Measurements from ENCODE around the gene SMYD4.
"Not testable (repeated sequence)": the region's sequence is repeated elsewhere in the genome, so short reads cannot be mapped to it uniquely, and the experiment has no call there.

SMYD4 gene

DNA sequence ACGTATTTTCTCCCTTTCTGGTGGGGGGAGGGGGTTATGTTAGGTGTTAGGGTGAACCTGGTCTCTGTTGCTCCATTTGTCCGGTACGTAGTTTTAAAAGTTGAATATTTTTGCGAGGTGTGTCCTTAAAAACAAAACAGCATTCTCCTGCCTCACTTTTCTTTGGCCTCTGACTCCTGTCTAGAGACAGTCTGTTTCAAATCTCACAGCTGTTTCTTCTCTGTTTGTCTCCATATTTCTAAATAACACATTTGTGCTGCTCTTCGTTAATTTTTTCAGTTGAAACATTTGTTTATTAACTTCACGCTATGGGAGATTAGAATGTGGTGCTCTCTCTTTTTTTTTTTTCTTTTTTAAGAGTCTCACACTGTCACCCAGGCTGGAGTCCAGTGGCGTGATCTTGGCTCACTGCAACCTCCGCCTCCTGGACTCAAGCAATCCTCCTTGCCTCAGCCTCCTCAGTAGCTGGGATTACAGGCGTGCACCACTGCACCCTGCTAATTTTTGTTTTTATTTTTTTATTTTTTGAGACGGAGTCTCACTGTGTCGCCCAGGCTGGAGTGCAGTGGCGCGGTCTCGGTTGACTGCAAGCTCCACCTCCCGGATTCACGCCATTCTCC lies 31.8 kb upstream of the SMYD4 start:
- H3K4me1 ChIP-seq (ENCODE audit: control insufficient read depth, insufficient read depth, low read length): no peaks in the 10 kb centered on the region
- no peaks in the 10 kb centered on the region for H3K27me3 ChIP-seq (ENCODE audit: control insufficient read depth, insufficient read depth, low read length)
- H3K9ac ChIP-seq (ENCODE audit: low read length): no peak overlapping the region
- no peaks in the 10 kb centered on the region for H3K9me3 ChIP-seq (ENCODE audit: control insufficient read depth, low read length)
- no peaks in the 10 kb centered on the region for H3K36me3 ChIP-seq (ENCODE audit: control insufficient read depth, insufficient read depth, low read length)
- H3K4me3 ChIP-seq (ENCODE audit: low read length): no peak overlapping the region

DNA sequence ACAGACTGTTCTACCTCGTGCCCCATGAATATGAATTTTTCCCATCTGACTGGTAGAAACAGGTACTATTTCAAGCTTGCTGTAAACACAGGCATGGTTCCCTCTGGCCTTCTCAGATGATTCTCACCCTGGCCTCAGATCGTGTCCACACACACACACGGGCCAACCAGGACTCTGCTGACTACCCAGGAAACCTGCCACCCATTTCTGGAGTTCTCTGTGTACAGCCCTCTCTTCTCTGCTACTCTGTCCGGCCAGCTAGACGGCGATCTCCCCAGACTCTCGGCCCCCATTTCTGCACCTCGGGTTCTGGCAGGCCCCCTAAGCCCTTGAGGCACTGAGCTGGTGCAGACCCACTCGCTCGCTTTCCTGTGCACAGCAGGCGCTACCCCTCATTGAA lies 31.3 kb upstream of the SMYD4 start:
- Histone ChIP-seq H3K4me1 (ENCODE audit: control insufficient read depth, insufficient read depth, low read length) (no peaks in the 10 kb centered on the region), H3K9me3 (ENCODE audit: control insufficient read depth, low read length) (no peaks in the 10 kb centered on the region), H3K4me3 (ENCODE audit: low read length) (no peak overlapping the region), H3K9ac (ENCODE audit: low read length) (no peak overlapping the region), H3K27me3 (ENCODE audit: control insufficient read depth, insufficient read depth, low read length) (no peaks in the 10 kb centered on the region), H3K36me3 (ENCODE audit: control insufficient read depth, insufficient read depth, low read length) (no peaks in the 10 kb centered on the region)

DNA sequence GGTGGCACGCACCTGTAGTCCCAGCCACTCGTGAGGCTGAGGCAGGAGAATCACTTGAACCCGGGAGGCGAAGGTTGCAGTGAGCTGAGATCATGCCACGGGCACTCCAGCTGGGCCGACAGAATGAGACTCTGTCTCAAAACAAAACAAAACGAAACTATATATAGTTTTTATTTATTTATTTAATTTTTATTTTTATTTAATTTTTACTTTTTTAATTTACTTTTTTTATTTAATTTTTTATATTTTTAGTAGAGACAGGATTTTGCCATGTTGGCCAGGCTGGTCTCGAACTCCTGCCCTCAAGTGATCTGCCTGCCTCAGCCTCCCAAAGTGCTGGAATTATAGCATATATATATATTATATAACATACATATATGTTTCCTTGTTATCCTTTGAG lies 26.8 kb upstream of the SMYD4 start:
- H3K9ac ChIP-seq (ENCODE audit: low read length); H3K9me3 ChIP-seq (ENCODE audit: control insufficient read depth, low read length); H3K36me3 ChIP-seq (ENCODE audit: control insufficient read depth, insufficient read depth, low read length); H3K27me3 ChIP-seq (ENCODE audit: control insufficient read depth, insufficient read depth, low read length); H3K4me3 ChIP-seq (ENCODE audit: low read length); H3K4me1 ChIP-seq (ENCODE audit: control insufficient read depth, insufficient read depth, low read length): not testable (repeated sequence)

DNA sequence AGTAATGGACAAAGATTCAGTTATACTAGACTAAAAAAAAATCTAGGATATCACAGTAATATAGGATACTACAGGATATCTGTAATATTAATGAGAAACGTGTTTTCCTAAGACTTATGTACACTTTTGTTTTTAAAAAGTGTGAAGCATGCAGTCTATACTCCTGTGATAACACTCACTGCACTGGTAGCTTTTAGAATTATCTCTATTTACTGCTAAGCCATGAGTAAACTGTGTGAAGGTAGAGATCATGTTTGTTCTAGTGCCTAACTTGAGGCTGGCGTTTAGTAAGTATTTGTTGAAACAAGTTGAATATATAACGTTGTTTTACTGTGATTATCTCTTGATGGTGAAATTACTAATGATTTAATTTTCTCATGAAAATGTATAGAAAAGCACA lies 24.0 kb upstream of the SMYD4 start:
- no peaks in the 10 kb centered on the region for H3K4me1 ChIP-seq (ENCODE audit: control insufficient read depth, insufficient read depth, low read length)
- H3K27me3 ChIP-seq (ENCODE audit: control insufficient read depth, insufficient read depth, low read length): no peaks in the 10 kb centered on the region
- H3K36me3 ChIP-seq (ENCODE audit: control insufficient read depth, insufficient read depth, low read length): no peaks in the 10 kb centered on the region

DNA sequence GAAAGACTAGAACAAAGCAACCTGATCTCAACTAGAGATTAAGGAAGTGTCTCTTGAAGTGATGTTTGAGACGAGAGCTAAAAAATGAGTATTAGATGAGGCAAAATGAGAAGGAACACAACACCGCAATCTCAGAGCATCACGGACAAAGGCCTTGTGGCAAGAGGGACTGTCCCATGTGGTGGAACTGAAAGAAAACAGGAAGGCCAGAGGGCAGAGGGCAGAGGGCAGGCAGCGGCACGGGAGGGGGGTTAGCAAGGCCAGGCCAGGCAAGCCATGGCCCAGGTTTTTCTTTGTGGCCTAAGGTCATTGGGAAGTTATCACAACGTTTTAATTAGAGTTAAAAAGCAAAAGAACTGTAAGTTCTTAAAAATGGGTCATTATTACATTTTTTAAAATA lies 22.6 kb upstream of the SMYD4 start:
- Histone ChIP-seq H3K27me3 (ENCODE audit: control insufficient read depth, insufficient read depth, low read length) (no peaks in the 10 kb centered on the region), H3K9me3 (ENCODE audit: control insufficient read depth, low read length) (no peaks in the 10 kb centered on the region), H3K9ac (ENCODE audit: low read length) (no peak overlapping the region), H3K4me3 (ENCODE audit: low read length) (no peak overlapping the region), H3K4me1 (ENCODE audit: control insufficient read depth, insufficient read depth, low read length) (no peaks in the 10 kb centered on the region), H3K36me3 (ENCODE audit: control insufficient read depth, insufficient read depth, low read length) (no peaks in the 10 kb centered on the region)

More for the DNA sequence above, 24.0 kb upstream of the SMYD4 start:
- no peaks in the 10 kb centered on the region for H3K9me3 ChIP-seq (ENCODE audit: control insufficient read depth, low read length)
- no peak overlapping the region for H3K4me3 ChIP-seq (ENCODE audit: low read length)
- no peak overlapping the region for H3K9ac ChIP-seq (ENCODE audit: low read length)

DNA sequence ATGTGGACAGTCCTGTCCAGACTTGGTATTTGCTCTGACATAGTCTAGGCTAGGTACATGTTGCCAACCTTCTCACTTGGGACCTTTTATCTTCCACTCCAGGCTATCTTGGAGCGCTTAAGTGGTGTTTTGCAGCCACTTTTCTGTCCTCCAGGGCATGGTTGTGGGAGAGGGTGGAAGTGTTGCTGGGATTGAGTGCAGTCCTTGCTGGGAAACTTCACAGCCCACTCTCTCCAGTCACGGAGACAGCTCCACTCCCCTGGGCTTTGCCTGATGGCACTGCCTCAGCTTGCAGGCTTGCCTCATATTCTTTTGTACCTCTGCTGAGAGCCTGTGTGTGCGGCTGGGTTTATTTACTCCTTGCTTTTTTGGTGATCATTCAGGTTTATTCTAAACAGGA lies 17.5 kb upstream of the SMYD4 start:
- H3K4me1 ChIP-seq (ENCODE audit: control insufficient read depth, insufficient read depth, low read length): no peaks in the 10 kb centered on the region
- H3K36me3 ChIP-seq (ENCODE audit: control insufficient read depth, insufficient read depth, low read length): peaks cover 5% of the 10 kb centered on the region
- no peak overlapping the region for H3K4me3 ChIP-seq (ENCODE audit: low read length)
- H3K27me3 ChIP-seq (ENCODE audit: control insufficient read depth, insufficient read depth, low read length): no peaks in the 10 kb centered on the region
- H3K9me3 ChIP-seq (ENCODE audit: control insufficient read depth, low read length): no peaks in the 10 kb centered on the region
- H3K9ac ChIP-seq (ENCODE audit: low read length): no peak overlapping the region

DNA sequence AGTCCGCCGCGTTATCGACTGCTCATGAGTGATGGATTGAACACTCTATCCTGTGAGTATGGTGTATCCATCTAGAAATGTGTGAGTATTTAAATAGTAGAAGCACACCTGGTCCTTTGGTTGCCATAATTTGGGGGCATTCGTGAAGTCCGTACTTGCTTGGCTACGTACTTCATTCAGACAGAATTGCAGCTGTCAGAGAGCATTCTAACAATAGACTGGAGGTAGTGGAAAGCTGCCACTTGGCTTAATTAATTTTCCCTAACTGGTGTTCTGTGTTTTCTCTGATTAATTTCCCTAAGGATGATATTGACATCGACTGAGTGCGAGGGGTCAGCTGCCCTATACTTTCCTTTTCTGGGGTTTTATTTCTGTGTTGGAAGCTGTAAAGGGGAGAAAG lies 14.2 kb upstream of the SMYD4 start:
- Histone ChIP-seq H3K9me3 (ENCODE audit: control insufficient read depth, low read length) (no peaks in the 10 kb centered on the region), H3K4me1 (ENCODE audit: control insufficient read depth, insufficient read depth, low read length) (no peaks in the 10 kb centered on the region), H3K27me3 (ENCODE audit: control insufficient read depth, insufficient read depth, low read length) (no peaks in the 10 kb centered on the region), H3K4me3 (ENCODE audit: low read length) (no peak overlapping the region), H3K36me3 (ENCODE audit: control insufficient read depth, insufficient read depth, low read length) (peaks cover 5% of the 10 kb centered on the region), H3K9ac (ENCODE audit: low read length) (no peak overlapping the region)

DNA sequence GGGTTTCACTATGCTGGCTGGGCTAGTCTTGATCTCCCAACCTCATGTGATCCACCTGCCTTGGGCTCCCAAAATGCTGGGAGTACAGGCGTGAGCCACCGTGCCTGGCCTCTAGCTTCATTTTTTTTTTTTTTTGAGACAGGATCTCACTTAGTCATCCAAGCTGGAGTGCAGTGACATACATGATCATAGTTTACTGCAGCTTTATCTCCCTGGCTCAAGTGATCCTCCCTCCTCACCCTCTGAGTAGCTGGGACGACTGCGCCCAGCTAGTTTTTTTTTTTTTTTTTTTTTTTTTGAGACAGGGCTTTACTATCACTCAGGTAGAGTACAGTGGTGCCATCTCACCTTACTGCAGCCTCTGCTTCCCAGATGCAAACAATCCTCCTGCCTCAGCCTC lies 9.8 kb upstream of the SMYD4 start:
- H3K9ac ChIP-seq (ENCODE audit: low read length): no peak overlapping the region
- H3K27me3 ChIP-seq (ENCODE audit: control insufficient read depth, insufficient read depth, low read length): no peaks in the 10 kb centered on the region
- H3K4me1 ChIP-seq (ENCODE audit: control insufficient read depth, insufficient read depth, low read length): no peaks in the 10 kb centered on the region
- no peaks in the 10 kb centered on the region for H3K36me3 ChIP-seq (ENCODE audit: control insufficient read depth, insufficient read depth, low read length)
- H3K4me3 ChIP-seq (ENCODE audit: low read length): no peak overlapping the region
- H3K9me3 ChIP-seq (ENCODE audit: control insufficient read depth, low read length): no peaks in the 10 kb centered on the region

DNA sequence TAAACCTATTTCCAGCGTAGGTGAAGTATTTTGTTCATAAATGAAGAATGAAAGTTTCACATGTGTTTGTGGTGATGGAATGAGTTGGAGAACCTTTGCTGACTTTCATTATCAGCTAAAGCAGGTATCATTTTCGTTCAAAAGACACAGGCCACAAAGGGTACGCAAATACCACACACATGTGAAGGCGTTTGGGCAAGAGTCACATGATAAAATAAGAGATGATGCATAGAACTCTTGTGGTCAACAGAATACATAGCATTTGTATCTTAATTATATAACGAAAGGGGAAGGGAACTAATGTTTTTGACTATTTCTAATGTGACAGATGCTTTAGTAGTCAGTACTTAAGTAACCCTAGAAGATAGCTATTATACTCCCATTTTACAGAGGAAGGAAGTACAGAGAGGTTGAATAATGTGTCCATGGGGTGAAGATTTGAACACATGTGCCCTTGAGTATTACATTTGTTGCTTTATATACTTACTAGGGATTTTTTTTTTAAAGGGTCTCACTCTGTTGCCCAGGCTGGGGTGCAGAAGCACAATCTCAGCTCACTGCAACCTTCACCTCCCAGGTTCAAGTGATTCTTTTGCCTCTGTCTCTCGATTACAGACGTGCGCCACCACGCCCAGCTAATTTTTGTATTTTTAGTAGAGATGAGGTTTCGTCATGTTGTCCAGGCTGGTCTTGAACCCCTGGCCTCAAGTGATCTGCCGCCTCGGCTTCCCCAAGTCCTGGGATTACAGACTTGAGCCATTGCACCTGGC lies 4.9 kb upstream of the SMYD4 start:
- Histone ChIP-seq H3K36me3 (ENCODE audit: control insufficient read depth, insufficient read depth, low read length) (no peaks in the 10 kb centered on the region), H3K4me1 (ENCODE audit: control insufficient read depth, insufficient read depth, low read length) (peaks cover 7% of the 10 kb centered on the region), H3K27me3 (ENCODE audit: control insufficient read depth, insufficient read depth, low read length) (no peaks in the 10 kb centered on the region), H3K9ac (ENCODE audit: low read length) (no peak overlapping the region), H3K4me3 (ENCODE audit: low read length) (no peak overlapping the region), H3K9me3 (ENCODE audit: control insufficient read depth, low read length) (no peaks in the 10 kb centered on the region)

DNA sequence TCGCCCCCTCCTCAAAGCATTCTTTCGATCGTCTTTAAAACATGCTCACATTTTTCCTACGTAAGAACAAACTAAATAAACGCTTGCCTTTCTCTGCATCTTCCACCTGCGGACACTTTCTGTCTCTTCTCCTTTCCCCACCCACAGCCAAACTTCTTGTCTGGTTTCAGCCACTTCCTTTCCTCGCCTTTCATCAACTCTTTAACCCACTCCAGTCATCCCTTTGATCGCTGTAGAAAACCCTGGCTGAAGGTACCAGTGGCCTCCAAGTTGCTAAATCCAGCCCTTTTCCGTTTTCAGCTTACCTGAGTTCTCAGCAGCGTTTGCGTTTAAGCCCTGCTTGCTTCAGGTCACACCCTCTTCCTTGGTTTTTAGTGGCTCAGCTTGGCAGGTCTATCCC lies 586 bp upstream of the SMYD4 start:
- peak overlapping the region; percentile 85 for H3K9ac ChIP-seq (ENCODE audit: low read length)
- no peaks in the 10 kb centered on the region for H3K27me3 ChIP-seq (ENCODE audit: control insufficient read depth, insufficient read depth, low read length)
- no peaks in the 10 kb centered on the region for H3K9me3 ChIP-seq (ENCODE audit: control insufficient read depth, low read length)
- H3K36me3 ChIP-seq (ENCODE audit: control insufficient read depth, insufficient read depth, low read length): no peaks in the 10 kb centered on the region
- H3K4me1 ChIP-seq (ENCODE audit: control insufficient read depth, insufficient read depth, low read length): peaks cover 14% of the 10 kb centered on the region
- peak overlapping the region; percentile 64 for H3K4me3 ChIP-seq (ENCODE audit: low read length)

DNA sequence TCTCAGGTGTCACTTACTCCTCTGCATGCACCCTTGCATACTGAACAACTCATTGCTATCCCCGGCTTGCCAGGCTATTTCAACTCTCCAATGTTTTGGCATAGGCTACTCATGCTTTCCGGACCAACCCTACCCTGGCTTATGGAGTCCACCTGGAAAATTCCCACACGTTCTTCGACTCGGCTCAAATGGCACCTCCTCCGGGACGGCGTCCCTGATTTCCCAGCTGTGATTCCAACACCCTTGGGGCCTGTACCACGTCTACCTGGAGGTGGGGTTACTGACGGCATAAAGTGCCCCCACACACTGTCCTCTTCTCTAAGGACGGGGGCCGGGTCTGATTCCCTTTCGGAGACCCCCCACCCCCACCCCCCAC lies 498 bp downstream of the SMYD4 start:
- H3K9me3 ChIP-seq (ENCODE audit: control insufficient read depth, low read length): no peaks in the 10 kb centered on the region
- no peaks in the 10 kb centered on the region for H3K36me3 ChIP-seq (ENCODE audit: control insufficient read depth, insufficient read depth, low read length)

DNA sequence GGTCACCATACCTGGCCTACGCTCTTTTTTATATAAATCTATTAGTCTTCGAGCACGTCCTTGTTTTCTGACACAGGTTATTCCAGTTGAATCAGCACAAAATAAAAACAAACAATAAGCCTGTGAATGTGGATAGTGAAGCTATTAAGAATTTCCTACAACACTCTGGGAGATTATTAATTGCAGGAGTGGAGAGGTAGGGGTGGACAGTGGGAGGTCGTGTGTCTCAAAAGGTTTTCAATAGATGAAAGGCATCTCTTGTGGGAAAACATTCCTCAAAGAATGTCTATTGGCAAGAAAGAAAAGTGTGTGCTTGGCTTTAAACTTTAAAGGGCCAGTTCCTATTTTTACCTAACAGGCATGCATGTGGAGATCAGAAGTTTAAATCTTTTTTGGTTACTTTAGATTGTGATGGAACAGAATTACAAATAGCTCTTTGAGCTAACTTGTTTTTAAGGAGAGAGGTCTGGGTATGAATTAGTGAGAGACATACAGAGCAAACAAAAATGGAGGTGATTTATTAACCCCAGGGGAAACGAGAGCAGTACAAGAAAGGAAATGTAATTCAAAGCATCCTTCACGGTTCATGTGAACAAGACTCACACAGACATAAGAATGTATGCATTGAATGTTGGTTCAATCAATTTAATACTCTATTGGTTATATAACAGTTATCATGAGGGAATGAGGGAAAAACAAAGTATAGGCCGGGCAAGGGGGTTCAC lies 9.0 kb downstream of the SMYD4 start:
- no peak overlapping the region for H3K9ac ChIP-seq (ENCODE audit: low read length)
- H3K4me1 ChIP-seq (ENCODE audit: control insufficient read depth, insufficient read depth, low read length): peaks cover 8% of the 10 kb centered on the region
- H3K4me3 ChIP-seq (ENCODE audit: low read length): no peak overlapping the region
- H3K9me3 ChIP-seq (ENCODE audit: control insufficient read depth, low read length): no peaks in the 10 kb centered on the region
- H3K36me3 ChIP-seq (ENCODE audit: control insufficient read depth, insufficient read depth, low read length): no peaks in the 10 kb centered on the region
- no peaks in the 10 kb centered on the region for H3K27me3 ChIP-seq (ENCODE audit: control insufficient read depth, insufficient read depth, low read length)

More for the DNA sequence above, 498 bp downstream of the SMYD4 start:
- Histone ChIP-seq H3K4me3 (ENCODE audit: low read length) (peak overlapping the region; percentile 64), H3K4me1 (ENCODE audit: control insufficient read depth, insufficient read depth, low read length) (peaks cover 14% of the 10 kb centered on the region), H3K27me3 (ENCODE audit: control insufficient read depth, insufficient read depth, low read length) (no peaks in the 10 kb centered on the region), H3K9ac (ENCODE audit: low read length) (peak overlapping the region; percentile 85)
